H1 (cell line): ENCODE data around the gene POLD1. TPM values are rescaled to one million over a fixed set of nuclear protein-coding genes. Genes with fewer than 3 reads are reported as not detected.
A peak's percentile ranks its signal among the peaks of the same experiment; 100 is the strongest.

Source experiments
- CTCF ChIA-PET: fragments of 300-600 bp; sonication (Branson Sonifier 250); formaldehyde crosslinking; loops from one replicate; lab custom pipeline; 2021; ENCODE audit not compliant: partially characterized antibody; lab: Charles Lee
- POLR2A ChIA-PET: fragments of 300-600 bp; sonication (Branson Sonifier 250); formaldehyde crosslinking; loops from one replicate; lab custom pipeline; 2021; ENCODE audit warnings: inconsistent platforms; ENCODE audit not compliant: partially characterized antibody; lab: Charles Lee
- DNase-seq, 2 experiments: peaks; one replicate each; pipeline versions ENCODE4 v3.0.0 to v3.0.0-alpha.2; 2010 to 2022; ENCODE audit warnings: low spot score in 2 of 2, low read depth in 1 of 2, mixed read lengths in 1 of 2
- FAIRE-seq: peaks from 2 replicates; lab custom pipeline; 2011; peaks lifted over from hg19 to GRCh38; lab: Jason Lieb, UNC
- H2AFZ ChIP-seq: 2 replicates; pipeline ENCODE4 v1.8.1; 2012; ENCODE audit warnings: low read length, inconsistent platforms
- H2AK5ac ChIP-seq: 2 replicates; pipeline ENCODE4 v1.6.1; 2013; ENCODE audit warnings: low read depth, low read length
- H2BK120ac ChIP-seq: replicated peaks from 2 replicates; pipeline ENCODE3; 2013; ENCODE audit warnings: low read depth, low read length, inconsistent platforms
- H2BK12ac ChIP-seq: 2 replicates; pipeline ENCODE4 v1.6.1; 2013; ENCODE audit warnings: low read depth, low read length
- H2BK15ac ChIP-seq: 2 replicates; pipeline ENCODE4 v1.6.1; 2013; ENCODE audit warnings: low read length
- H2BK20ac ChIP-seq: 2 replicates; pipeline ENCODE4 v1.6.1; 2013; ENCODE audit warnings: low read length
- H2BK5ac ChIP-seq: 2 replicates; pipeline ENCODE4 v1.6.1; 2013; ENCODE audit warnings: low read depth, low read length
- H3K14ac ChIP-seq: 2 replicates; pipeline ENCODE4 v1.6.1; 2013; ENCODE audit warnings: inconsistent platforms; ENCODE audit not compliant: insufficient read length
- H3K18ac ChIP-seq: 2 replicates; pipeline ENCODE4 v1.6.1; 2013; ENCODE audit warnings: low read length; ENCODE audit errors: extremely low read depth
- H3K23ac ChIP-seq: 2 replicates; pipeline ENCODE4 v1.6.1; 2013; ENCODE audit warnings: inconsistent platforms; ENCODE audit not compliant: insufficient read length
- H3K23me2 ChIP-seq: 2 replicates; pipeline ENCODE4 v1.6.1; 2013; ENCODE audit warnings: low read depth, low read length
- H3K27ac ChIP-seq: 2 replicates; pipeline ENCODE4 v1.6.1; 2011; ENCODE audit warnings: low read depth, low read length, inconsistent platforms
- H3K27me3 ChIP-seq, 4 experiments: replicated peaks in 1 of 4; 1 replicate in 1 of 4; 2 replicates in 3 of 4; pipeline versions ENCODE4 v1.6.1 to v1.8.1; 2011 to 2013; ENCODE audit warnings: low read length in 3 of 4, mild to moderate bottlenecking in 3 of 4, inconsistent platforms in 2 of 4, mixed read lengths in 2 of 4, moderate library complexity in 1 of 4; ENCODE audit not compliant: control insufficient read depth in 3 of 4, insufficient read depth in 3 of 4; ENCODE audit errors: extremely low read depth in 1 of 4
- H3K36me3 ChIP-seq, 4 experiments: 2 replicates each; pipeline versions ENCODE4 v1.6.1 to v1.8.1; 2011 to 2013; ENCODE audit warnings: mild to moderate bottlenecking in 4 of 4, low read length in 3 of 4, moderate library complexity in 2 of 4, control low read depth in 1 of 4, inconsistent platforms in 1 of 4; ENCODE audit not compliant: insufficient read depth in 4 of 4, control insufficient read depth in 2 of 4
- H3K4ac ChIP-seq: replicated peaks from 2 replicates; pipeline ENCODE3; 2013; ENCODE audit warnings: low read length, low read depth, mixed read lengths, inconsistent platforms; ENCODE audit not compliant: insufficient read length
- H3K4me1 ChIP-seq, 4 experiments: replicated peaks in 1 of 4; 1 replicate in 1 of 4; 2 replicates in 3 of 4; pipeline versions ENCODE4 v1.6.1 to v1.8.1; 2011 to 2013; ENCODE audit warnings: low read length in 3 of 4, inconsistent platforms in 2 of 4, mixed read lengths in 1 of 4; ENCODE audit not compliant: insufficient read depth in 4 of 4, control insufficient read depth in 3 of 4
- H3K4me2 ChIP-seq, 2 experiments: 2 replicates each; pipeline versions ENCODE4 v1.6.1 to v1.8.1; 2011 to 2013; ENCODE audit warnings: low read depth in 2 of 2, low read length in 2 of 2, control low read depth in 1 of 2, inconsistent platforms in 1 of 2, mild to moderate bottlenecking in 1 of 2; ENCODE audit not compliant: insufficient read depth in 1 of 2
- H3K4me3 ChIP-seq, 4 experiments: fragments of 200-600, 300-600 bp in 1 of 4; sonication (generic), shearing (Covaris generic), sonication (Bioruptor Twin) in 1 of 4; 2 replicates each; pipeline versions ENCODE4 v1.5.1 to v1.8.1; 2011 to 2016; ENCODE audit warnings: low read length in 4 of 4, low read depth in 3 of 4, control low read depth in 2 of 4, inconsistent platforms in 2 of 4, mild to moderate bottlenecking in 2 of 4, mixed read lengths in 1 of 4, moderate library complexity in 1 of 4; ENCODE audit not compliant: insufficient read depth in 2 of 4; ENCODE audit errors: extremely low read depth in 1 of 4
- H3K56ac ChIP-seq: replicated peaks from 2 replicates; pipeline ENCODE3; 2013; ENCODE audit warnings: low read depth, mild to moderate bottlenecking, mixed read lengths, low read length, inconsistent platforms; ENCODE audit not compliant: insufficient read length
- H3K79me1 ChIP-seq: 2 replicates; pipeline ENCODE4 v1.6.1; 2013; ENCODE audit warnings: low read depth, low read length, control low read depth
- H3K79me2 ChIP-seq, 2 experiments: 2 replicates each; pipeline versions ENCODE4 v1.6.1 to v1.8.1; 2012 to 2013; ENCODE audit warnings: low read length in 2 of 2, mild to moderate bottlenecking in 2 of 2, inconsistent platforms in 1 of 2; ENCODE audit not compliant: insufficient read depth in 2 of 2, control insufficient read depth in 1 of 2
- H3K9ac ChIP-seq, 4 experiments: replicated peaks in 1 of 4; 1 replicate in 1 of 4; 2 replicates in 3 of 4; pipeline versions ENCODE4 v1.6.1 to v1.8.1; 2011 to 2013; ENCODE audit warnings: low read depth in 3 of 4, low read length in 3 of 4, control low read depth in 2 of 4, mild to moderate bottlenecking in 2 of 4, moderate library complexity in 2 of 4, inconsistent platforms in 1 of 4; ENCODE audit errors: extremely low read depth in 1 of 4
- H3K9me3 ChIP-seq, 2 experiments: 2 replicates each; pipeline versions ENCODE4 v1.6.1 to v1.8.1; 2012 to 2013; ENCODE audit warnings: mild to moderate bottlenecking in 2 of 2, moderate library complexity in 2 of 2, control low read depth in 1 of 2, inconsistent platforms in 1 of 2, low read depth in 1 of 2, low read length in 1 of 2, mixed read lengths in 1 of 2; ENCODE audit not compliant: insufficient read depth in 2 of 2
- H4K20me1 ChIP-seq, 2 experiments: replicated peaks in 1 of 2; 2 replicates each; pipeline versions ENCODE3 to v1.8.1; 2011 to 2013; ENCODE audit warnings: inconsistent platforms in 2 of 2, low read length in 2 of 2, mild to moderate bottlenecking in 1 of 2; ENCODE audit not compliant: insufficient read depth in 2 of 2, control insufficient read depth in 1 of 2
- H4K5ac ChIP-seq: 2 replicates; pipeline ENCODE4 v1.6.1; 2013; ENCODE audit warnings: low read length, low read depth, mixed read lengths, inconsistent platforms; ENCODE audit not compliant: insufficient read length
- H4K8ac ChIP-seq: 2 replicates; pipeline ENCODE4 v1.8.0; 2013; ENCODE audit warnings: mild to moderate bottlenecking, moderate library complexity, low read length, inconsistent platforms; ENCODE audit not compliant: insufficient read depth; ENCODE audit errors: extremely low read depth
- H4K91ac ChIP-seq: replicated peaks from 2 replicates; pipeline ENCODE3; 2013; ENCODE audit warnings: low read length, mixed read lengths, inconsistent platforms; ENCODE audit not compliant: insufficient read length
- ASH2L ChIP-seq: fragments of 200-600, 300-600 bp; sonication (generic); IDR thresholded peaks from one replicate; pipeline ENCODE4 v1.7.1; 2017; ENCODE audit warnings: low read length
- CHD2 ChIP-seq: IDR thresholded peaks from 2 replicates; pipeline ENCODE4 v1.6.1; 2012; ENCODE audit warnings: low read length, improper control_type of control experiment
- EZH2 ChIP-seq: fragments of 200-600 bp; sonication (generic); IDR thresholded peaks from 2 replicates; pipeline ENCODE4 v1.7.1; 2012; ENCODE audit warnings: low read depth, mild to moderate bottlenecking, moderate library complexity, low read length, inconsistent platforms; ENCODE audit not compliant: severe bottlenecking
- FOSL1 ChIP-seq: IDR thresholded peaks from 2 replicates; pipeline ENCODE4 v1.6.1; 2011; ENCODE audit warnings: mild to moderate bottlenecking, low read depth, low read length, moderate library complexity; ENCODE audit not compliant: insufficient read depth
- GTF2F1 ChIP-seq: IDR thresholded peaks from 2 replicates; pipeline ENCODE4 v1.6.1; 2012; ENCODE audit warnings: low read depth, low read length, improper control_type of control experiment, borderline replicate concordance
- HDAC6 ChIP-seq: IDR thresholded peaks from one replicate; pipeline ENCODE4 v1.7.1; 2012; ENCODE audit warnings: low read depth, mild to moderate bottlenecking, inconsistent platforms, low read length, moderate library complexity
- JUN ChIP-seq: IDR thresholded peaks from 2 replicates; pipeline ENCODE4 v1.6.1; 2011; ENCODE audit warnings: low read depth, mild to moderate bottlenecking, improper control_type of control experiment, low read length
- JUND ChIP-seq: IDR thresholded peaks from 2 replicates; pipeline ENCODE4 v1.6.1; 2011; ENCODE audit warnings: mild to moderate bottlenecking, improper control_type of control experiment, low read length
- NRF1 ChIP-seq: IDR thresholded peaks from 2 replicates; pipeline ENCODE4 v1.6.1; 2011; ENCODE audit warnings: mild to moderate bottlenecking, low read depth, low read length, improper control_type of control experiment
- POLR2AphosphoS5 ChIP-seq: IDR thresholded peaks from 2 replicates; pipeline ENCODE4 v1.6.1; 2011; ENCODE audit warnings: low read depth, low read length
- SIN3A ChIP-seq, 2 experiments: IDR thresholded peaks in 1 of 2; conservative IDR thresholded peaks in 1 of 2; 2 replicates each; pipeline ENCODE4 v1.6.1; 2011 to 2012; ENCODE audit warnings: low read length in 2 of 2, improper control_type of control experiment in 1 of 2, low read depth in 1 of 2, mild to moderate bottlenecking in 1 of 2
- TBP ChIP-seq: IDR thresholded peaks from 2 replicates; pipeline ENCODE4 v1.6.1; 2011; ENCODE audit warnings: low read depth, low read length, improper control_type of control experiment
- WGBS, 2 experiments: shearing (Covaris generic) in 1 of 2; methylation state at CpG; one replicate each; pipeline versions ENCODE4 v1.1.6 to v1.1.7; 2013 to 2015; ENCODE audit warnings: low lambda C conversion rate in 2 of 2, mixed read lengths in 2 of 2, inconsistent platforms in 1 of 2, low coverage in 1 of 2, missing lambda C conversion rate in 1 of 2; ENCODE audit not compliant: insufficient replicate concordance in 2 of 2, insufficient coverage in 1 of 2, insufficient read length in 1 of 2; ENCODE audit errors: extremely low coverage in 1 of 2, missing lambda C conversion rate in 1 of 2; 5-methylcytosine and 5-hydroxymethylcytosine counted together
- polyA plus RNA-seq, 7 experiments: library from polyadenylated mRNA; depleted of rRNA in 3 of 7; stranded (reverse) in 5 of 7; unstranded in 2 of 7; fragments of >200 nt in 5 of 7; fragments of 200-250 nt in 2 of 7; gene quantifications; 1 replicate in 5 of 7; 2 replicates in 1 of 7; 4 replicates in 1 of 7; pipeline versions ENCODE4 v1.2.1 to v1.2.3, GENCODE V29; 2011 to 2013; ENCODE audit warnings: missing spikeins in 2 of 7, mixed read lengths in 2 of 7
- total RNA-seq: library from RNA; stranded (reverse); fragmentation: NEBNext Ultra II Directional; extraction: Animal tissue kit (Norgen Biotek cat#: 25700); gene quantifications from 2 replicates; pipeline ENCODE4 v1.2.1, GENCODE V29; 2021

POLD1 gene
- total and polyA plus RNA-seq, 2 of the 8 experiments (the other 6 are each of a cell fraction or from before 2014, with no cell fraction given): 141 to 142 TPM

DNA sequence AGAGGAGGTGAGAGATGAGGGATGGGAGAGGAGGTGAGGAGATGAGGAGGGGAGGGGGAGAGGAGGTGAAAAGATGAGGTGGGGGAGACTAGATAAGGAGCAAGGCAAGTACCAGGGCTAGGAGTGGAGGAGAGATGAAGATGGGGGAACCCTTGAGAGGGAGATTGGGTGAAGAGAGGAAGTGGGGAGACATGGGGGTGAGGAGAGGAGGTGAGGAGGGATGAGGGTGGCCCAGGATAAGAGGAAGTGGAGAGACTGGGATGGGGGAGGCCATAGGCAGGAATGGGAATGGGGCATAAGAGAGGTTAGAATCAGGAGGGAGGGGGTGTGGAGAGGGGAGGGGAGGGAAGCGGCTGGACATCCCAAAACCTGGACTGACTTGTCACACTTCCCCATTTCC is 75.5 kb downstream of the POLD1 start:
- no peak overlapping the region for H3K9ac ChIP-seq
- H2BK120ac ChIP-seq: no peak overlapping the region
- H2BK5ac ChIP-seq: no peak overlapping the region
- no peak overlapping the region for H3K56ac ChIP-seq
- H2BK15ac ChIP-seq: no peak overlapping the region
- H2BK20ac ChIP-seq: peak overlapping the region; percentile 34; the same call in 1 of the 2 replicates
- CTCF ChIA-PET: interaction anchor here (1.0 to 3.8 kb wide), 10 partner anchors 11 to 99 kb away, joined by 3 to 21 read pairs (median 10); no protein-coding TSS in a partner anchor
- no peak overlapping the region for H2AFZ ChIP-seq
- H3K9me3 ChIP-seq: no peaks in the 10 kb centered on the region
- H3K4me3 ChIP-seq: no peak overlapping the region
- no peak overlapping the region for H3K18ac ChIP-seq
- H3K36me3 ChIP-seq: no peaks in the 10 kb centered on the region
- H3K27me3 ChIP-seq: no peaks in the 10 kb centered on the region; a peak in 1 of 7 replicates
- no peak overlapping the region for H4K91ac ChIP-seq
- no peak overlapping the region for H3K4me2 ChIP-seq
- H4K20me1 ChIP-seq: peaks cover 0 to 3% of the 10 kb centered on the region in 2 experiments
- no peak overlapping the region for H3K4ac ChIP-seq
- no peak overlapping the region for H3K27ac ChIP-seq
- H3K4me1 ChIP-seq: peaks cover 0 to 3% (median 0%) of the 10 kb centered on the region in 4 experiments; a peak in 2 of 7 replicates
- no peaks in the 10 kb centered on the region for H3K79me1 ChIP-seq
- no peak for FAIRE-seq
- no peak overlapping the region for H3K14ac ChIP-seq
- no peak overlapping the region for H3K23ac ChIP-seq
- TF ChIP-seq JUND: no peak
- TF ChIP-seq EZH2: no peak
- TF ChIP-seq GTF2F1: no peak
- TF ChIP-seq ASH2L: no peak
- no peak for TF ChIP-seq JUN
- TF ChIP-seq CHD2: no peak
- TF ChIP-seq POLR2AphosphoS5: no peak
- no peak for TF ChIP-seq SIN3A (conservative IDR thresholded peaks at IDR 0.05 in 1 of 2, IDR thresholded peaks at IDR 0.05 in 1 of 2; ENCODE audit: low read depth in 1 of 2, low read length in 2 of 2)
- TF ChIP-seq FOSL1: no peak
- TF ChIP-seq HDAC6: no peak
- TF ChIP-seq NRF1: no peak
- no peak for TF ChIP-seq TBP
- no peaks in the 10 kb centered on the region for H3K79me2 ChIP-seq
- H4K5ac ChIP-seq: no peak overlapping the region
- no peak overlapping the region for H2AK5ac ChIP-seq
- WGBS, 2 experiments: no CpG with 5 or more reads among the region's 1 CpG
- no peak overlapping the region for H2BK12ac ChIP-seq
- POLR2A ChIA-PET: interaction anchor here (1.5 kb wide), 1 partner anchor 72 kb away, joined by 3 read pairs; no protein-coding TSS in a partner anchor
- H3K23me2 ChIP-seq: peaks cover 7% of the 10 kb centered on the region; the same call in 1 of the 2 replicates
- no peak for DNase-seq
- no peak overlapping the region for H4K8ac ChIP-seq
